ENCODE data around the gene LRRC3B.
"Not testable (repeated sequence)": the region's sequence is repeated elsewhere in the genome, so short reads cannot be mapped to it uniquely, and the experiment has no call there.

Gene LRRC3B, protein sequence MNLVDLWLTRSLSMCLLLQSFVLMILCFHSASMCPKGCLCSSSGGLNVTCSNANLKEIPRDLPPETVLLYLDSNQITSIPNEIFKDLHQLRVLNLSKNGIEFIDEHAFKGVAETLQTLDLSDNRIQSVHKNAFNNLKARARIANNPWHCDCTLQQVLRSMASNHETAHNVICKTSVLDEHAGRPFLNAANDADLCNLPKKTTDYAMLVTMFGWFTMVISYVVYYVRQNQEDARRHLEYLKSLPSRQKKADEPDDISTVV

DNA sequence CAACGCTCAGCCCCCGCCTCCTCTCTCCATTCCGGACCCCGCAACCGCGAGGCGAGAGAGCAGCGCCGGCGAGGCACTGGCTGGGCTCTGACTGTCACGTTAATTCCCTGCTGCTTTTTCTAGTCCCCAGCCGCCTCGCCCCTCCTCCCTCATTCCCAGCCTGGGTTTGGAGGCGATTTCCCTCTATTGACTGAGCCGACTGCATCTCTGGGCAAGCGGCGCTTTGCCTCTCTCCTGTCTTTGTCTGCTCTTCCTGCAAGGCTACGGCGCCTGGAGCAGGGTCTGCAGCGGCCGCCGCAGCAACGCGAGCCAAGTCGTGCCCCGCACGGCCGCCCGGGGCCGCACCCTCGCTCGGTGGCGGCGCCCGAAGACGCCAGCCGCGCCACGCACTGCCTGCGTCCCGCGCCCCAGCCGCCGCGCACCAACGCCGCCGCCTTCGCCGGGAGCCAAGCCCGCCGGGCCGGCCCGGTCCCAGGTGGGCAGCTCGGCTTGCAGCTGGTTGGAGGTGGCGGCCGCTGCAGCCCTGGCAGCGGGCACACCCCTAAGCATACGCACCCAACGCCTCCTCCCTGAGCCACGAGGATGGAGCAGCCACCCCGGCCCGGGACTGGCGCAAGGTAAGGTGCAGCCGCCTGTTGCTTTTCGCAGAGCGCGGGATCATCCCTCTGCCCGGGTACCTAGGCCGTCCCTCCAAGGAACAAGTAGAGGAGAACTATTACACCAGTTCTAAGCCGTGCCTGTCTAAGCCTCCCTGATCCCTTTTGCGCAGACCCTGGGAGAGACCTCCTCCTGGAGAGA, at the start of gene LRRC3B:
Gene LRRC3B, plus strand, starts transcription at position 152 of the 798 bp plus-strand sequence. CDS start 86,901 bp downstream, outside the sequence.
- DNase-seq: no peak

DNA sequence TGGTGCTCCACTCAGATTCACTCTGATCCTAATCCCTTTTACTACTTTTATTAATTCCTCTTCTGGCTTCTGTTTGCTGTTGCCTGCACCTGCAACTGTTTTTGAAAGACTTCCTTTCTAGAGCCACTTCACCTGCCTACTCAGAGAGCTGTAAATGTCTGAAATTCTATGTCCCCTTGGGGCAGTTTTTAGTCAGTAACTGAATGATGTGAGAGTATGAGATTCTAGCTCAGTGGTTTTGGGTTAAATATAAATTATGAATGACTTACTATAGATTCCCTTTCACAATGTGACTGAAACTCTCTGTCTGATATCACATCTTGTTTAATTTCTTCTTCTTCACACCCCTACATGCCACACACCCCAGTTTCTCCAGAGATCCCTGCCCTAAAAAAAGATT, 47.8 kb upstream of the LRRC3B start:
- DNase-seq: no peak

DNA sequence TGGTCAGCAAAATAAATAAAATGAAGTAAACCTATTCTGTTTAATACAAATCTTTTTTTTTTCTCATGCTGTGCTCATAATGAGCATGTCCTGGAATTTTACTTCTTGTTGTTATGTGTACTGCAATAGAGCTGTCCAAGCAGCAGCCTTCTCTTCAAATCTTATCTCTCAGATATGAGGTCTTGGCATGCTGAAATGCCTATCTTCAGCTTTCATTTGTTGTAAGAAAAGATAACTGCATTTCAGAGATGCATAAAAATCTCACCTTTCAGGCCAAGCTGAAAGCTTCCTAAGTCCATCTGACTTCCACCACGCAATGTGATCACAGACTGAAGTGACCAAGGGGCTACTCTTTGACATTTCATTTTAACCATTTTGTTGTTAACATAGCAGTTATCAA, 43.5 kb upstream of the LRRC3B start:
- no peak for DNase-seq

DNA sequence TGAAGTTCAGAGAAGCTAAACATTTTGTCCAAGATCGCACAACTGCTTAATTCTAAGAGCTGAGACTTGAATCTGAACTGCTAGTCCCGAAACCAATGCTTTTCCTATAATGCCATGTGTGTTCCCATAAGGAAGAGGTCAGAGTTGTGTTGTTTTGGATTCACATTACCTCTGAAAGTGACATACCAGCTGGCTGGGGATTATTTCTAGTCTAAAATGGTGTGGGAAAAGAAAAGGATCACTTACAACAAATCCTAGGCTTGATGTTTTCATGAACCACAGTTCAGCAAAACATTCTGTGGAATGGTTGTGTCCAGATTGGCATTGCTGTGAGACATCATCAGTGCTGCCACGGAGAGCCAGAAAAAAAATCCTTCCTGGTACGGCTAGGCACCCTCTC, 35.0 kb upstream of the LRRC3B start:
- no peak for DNase-seq

DNA sequence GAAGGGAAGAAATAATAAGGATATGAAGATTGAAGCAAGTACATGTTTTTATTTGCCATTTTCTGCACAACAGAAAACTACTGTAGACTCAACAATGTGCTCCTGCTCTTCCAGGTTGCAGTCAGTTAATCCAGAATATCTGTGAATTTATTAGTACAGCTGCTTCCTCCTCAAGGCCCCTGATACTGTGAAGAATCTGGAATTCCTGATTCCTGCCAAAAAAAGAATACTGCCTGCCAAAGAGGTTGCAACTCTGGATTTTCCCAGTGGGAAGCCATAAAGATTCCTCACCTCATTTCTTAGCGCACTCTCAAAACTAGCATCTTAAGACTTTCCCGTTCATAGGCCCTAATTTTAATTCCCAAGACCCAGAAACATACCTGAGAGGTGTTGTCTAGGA, 33.6 kb upstream of the LRRC3B start:
- DNase-seq: no peak

DNA sequence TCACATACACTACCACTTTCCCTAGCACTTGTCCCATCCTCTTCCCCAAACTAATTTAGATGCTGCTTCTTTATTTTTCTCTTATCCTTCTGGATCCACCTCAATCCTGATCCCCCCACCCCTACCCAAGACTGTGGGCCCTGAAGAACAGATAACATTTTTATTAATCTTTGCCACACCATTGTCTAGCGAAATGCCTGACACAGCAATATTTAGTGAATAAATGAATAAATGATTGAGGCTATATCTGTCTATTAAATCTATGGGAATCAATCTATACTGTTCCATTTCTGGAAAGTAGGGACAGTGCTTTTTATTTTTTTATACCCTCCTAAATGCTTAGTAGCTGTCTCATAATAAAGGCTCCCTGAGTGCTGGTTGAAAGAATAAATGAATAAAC, 32.9 kb upstream of the LRRC3B start:
- DNase-seq: no peak

DNA sequence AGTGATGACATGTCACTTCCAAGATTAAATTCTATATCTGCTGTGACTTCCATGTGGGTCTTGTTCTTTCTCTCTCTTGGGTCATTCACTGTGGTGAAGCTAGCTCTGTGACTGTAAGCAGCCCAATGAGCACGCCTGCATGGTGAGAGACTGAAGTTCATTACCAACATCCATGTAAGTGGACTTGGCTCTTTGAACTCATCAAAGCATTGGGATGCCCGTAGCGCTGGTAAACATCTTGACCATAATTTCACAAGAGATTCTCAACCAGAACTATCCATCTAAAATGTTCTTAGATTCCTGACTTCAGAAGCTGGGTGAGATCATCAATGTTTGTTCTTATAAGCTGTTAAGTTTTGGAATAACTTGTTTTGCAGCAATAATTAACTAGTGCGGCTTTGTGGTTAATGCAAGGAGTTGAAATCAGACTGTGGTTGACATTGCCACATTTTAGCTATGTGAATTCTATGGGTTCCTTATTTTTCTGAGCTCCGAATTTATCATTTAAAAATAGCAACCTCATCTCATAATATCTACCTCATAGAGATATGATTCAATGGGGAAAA, 31.6 kb upstream of the LRRC3B start:
- DNase-seq: no peak

DNA sequence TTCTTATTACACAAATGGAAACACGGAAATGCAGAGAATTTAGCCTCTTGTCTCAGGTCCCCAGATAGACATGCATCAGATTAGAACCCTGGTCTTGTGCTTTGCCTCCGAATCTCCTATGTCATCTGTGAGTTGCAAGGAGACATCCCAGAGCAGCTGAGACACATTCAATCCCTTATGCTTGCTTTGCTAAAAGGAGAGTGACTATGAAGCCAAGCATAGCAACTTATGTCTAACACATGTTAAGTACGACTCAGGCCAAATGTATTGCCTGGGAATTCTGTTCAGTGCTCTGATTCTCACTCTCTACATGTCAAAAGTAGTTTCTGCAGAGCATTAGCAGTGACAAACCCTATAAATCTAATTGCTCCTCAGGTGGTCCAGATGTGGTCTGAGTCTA, 30.6 kb upstream of the LRRC3B start:
- DNase-seq: no peak

DNA sequence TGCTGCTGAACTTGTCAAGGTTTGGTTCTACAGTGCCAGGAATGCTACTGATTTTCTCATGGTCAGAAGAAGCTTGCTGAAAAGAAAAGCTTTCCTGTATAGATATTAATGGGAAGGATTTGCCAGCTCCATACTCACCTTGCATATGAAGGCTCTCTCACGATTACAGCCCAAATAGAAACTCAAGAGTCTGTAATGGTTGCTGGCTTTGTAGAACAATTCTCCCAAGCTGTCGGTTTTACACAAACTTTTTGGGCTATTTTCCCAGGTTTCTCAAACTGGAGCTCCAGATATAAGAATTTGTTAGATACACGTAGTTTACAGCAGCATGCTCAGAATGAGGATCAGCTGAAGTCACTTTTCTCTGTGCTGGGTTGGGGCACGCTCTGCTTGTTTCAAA, 30.1 kb upstream of the LRRC3B start:
- DNase-seq: no peak

DNA sequence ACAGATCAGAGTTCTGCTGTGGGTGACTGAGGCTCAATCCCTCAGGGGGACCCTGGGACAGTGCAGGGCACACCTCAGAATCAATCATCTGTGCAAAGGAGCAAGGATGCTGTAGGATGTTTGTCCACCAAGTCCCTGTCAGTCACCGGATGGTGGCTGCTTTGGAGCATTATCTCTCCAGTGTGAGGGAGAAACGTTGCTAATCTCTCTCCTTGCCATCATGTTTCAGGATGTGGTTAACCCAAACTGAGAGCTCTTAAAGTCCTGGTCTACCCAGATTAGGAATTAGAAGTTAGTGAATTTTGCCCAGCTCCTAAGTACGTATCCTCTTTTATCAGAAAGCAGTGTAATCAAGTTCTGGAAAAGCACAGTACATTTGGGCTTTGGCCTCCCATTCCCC, 26.2 kb upstream of the LRRC3B start:
- DNase-seq: no peak

DNA sequence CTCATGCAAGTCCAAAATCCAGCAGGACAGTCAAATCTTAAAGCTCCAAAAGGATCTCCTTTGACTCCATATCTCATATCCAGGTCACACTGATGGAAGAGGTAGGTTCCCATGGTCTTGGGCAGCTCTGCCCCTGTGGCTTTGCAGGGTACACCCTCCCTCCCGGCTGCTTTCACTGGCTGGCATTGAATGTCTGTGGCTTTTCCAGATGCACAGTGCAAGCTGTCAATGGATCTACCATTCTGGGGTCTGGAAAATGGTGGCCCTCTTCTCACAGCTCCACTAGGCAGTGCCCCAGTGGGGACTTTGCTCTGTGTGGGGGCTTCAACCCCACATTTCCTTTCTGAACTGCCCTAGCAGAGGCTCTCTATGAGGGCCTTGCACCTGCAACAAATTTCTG, 19.3 kb upstream of the LRRC3B start:
- not testable (repeated sequence) for DNase-seq

DNA sequence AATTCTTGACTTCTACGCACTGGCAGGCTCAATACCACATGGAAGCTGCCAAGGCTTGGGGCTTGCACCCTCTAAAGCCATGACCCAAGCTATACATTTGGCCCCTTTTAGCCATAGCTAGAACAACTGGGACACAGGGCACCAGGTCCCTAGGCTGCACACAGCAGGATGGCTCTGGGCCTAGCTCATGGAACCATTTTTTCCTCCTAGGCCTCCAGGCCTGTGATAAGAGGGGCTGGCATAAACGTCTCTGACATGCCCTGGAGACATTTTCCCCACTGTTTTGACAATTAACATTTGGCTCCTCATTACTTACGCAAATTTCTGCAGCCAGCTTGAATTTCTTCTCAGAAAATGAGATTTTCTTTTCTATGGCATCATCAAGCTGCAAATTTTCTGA, 18.8 kb upstream of the LRRC3B start:
- not testable (repeated sequence) for DNase-seq

DNA sequence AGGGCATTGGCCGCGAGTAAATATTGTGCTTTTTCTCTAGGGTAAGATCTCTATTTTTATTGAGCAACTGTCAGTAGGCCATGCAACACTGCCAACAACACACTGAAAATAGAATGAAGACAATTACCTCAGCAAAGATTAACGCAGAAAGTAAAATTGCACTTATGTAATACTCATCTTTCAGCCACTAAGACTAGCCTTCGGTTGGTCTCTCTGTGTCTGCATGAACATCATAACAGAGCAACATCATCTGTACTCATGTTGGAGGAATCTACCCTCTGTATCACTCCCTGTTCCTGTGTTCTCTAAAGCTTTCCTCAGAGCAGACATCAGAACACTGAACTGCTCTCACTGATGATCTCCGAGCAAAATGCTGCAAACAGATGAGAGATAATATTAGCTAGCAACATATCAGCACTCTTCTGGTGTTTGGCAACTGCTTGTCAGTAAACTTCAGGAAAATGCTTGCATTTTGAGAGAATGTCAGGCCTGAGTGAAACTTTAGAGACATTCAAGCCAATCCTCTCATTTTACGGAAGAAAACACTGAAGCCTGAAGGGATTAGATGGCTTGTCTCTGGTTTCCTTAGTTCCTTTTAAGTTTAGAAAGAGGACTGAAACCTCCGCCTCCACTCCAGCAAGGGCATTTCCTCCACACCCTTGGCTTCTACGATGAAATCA, 8.4 kb upstream of the LRRC3B start:
- DNase-seq: no peak

DNA sequence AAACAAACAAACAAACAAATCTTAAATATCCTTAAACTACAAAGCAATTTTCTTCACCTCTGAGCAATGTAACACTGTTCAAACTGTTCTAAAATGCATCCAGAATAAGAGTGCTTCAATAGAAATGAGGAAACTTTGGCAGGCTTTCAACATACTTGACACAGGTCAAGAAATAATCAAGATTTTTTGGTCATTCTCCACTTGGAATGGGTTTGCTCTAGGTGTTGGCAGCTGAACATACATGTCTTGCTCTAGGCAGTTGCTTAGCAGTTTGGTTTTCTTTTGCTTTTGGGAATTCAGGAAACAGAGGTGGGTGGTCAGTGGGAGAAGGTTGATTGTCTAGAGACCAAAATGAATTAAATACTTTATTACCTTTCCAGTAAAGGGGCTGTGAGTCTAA, 1.4 kb upstream of the LRRC3B start:
- DNase-seq: no peak

DNA sequence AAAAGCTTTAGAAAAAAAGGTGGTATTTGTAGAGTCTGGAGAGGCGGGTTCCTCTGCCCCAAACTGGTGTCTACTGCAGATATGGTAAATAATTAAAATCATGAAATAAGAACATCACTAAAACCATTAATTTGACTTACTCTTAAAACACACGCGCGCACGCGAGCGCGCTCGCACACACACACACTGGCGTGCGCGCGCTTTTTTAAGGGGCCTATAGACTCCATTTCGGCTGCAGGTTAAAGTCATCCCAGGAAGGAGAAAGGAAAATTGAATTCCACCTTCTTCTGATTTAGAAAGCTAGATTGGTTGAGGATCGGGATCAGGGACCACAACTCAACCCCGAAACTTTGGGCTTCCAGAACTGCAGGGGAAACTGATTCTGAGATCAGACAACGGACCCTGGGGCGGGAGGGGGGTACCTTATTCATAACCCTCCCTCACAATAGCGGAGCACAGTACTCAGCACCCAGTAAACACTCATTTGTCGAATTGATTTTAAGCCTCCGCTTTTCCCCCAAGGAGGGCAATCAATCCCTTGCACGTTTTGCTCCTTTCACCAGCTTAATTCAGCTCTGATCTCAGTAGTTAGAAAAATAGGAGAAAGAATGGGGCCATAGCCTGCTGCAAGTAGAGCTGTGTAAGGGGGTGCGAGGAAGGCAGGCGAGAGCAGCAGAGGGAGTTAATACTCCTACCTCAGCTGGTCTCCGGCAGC, 509 bp upstream of the LRRC3B start:
- no peak for DNase-seq

DNA sequence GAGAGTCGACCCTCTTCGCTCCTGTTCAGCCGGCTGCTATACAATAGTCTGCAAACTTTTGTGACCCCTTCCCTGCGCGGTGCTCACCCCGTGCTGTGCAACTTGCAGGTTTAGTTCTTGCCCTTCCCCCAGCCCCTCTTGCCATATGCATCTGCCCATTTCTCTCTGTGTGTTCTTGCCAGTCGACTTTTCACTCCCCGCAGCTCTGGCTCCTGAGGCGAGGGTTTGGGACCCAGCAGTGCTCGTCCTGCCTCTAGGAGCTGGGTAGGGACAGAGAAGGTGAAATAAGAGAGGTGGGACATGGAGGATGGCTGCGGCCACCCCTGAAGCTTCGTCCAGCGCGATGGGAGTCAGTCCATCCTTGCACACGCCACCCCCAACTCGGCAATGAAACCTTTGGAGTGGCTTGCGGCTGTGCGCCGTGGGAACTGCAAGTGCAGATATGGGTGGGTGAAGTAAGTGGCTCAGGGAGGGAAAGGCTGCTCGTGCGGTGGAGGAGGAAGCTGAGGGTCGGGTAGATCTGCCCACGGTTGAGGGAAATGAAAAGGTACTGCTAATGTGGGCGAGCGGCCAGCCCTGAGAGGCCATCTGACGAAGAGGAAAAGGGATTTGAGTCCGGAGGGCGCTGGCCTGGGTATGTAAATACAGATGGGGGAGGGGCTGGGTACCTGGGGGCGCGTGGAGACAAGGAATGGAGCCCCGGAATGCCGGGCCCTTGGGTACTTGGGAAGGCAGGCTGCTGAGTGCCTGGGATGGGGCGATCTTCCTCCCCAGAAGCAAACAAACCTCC, 1.0 kb downstream of the LRRC3B start:
- no peak for DNase-seq

DNA sequence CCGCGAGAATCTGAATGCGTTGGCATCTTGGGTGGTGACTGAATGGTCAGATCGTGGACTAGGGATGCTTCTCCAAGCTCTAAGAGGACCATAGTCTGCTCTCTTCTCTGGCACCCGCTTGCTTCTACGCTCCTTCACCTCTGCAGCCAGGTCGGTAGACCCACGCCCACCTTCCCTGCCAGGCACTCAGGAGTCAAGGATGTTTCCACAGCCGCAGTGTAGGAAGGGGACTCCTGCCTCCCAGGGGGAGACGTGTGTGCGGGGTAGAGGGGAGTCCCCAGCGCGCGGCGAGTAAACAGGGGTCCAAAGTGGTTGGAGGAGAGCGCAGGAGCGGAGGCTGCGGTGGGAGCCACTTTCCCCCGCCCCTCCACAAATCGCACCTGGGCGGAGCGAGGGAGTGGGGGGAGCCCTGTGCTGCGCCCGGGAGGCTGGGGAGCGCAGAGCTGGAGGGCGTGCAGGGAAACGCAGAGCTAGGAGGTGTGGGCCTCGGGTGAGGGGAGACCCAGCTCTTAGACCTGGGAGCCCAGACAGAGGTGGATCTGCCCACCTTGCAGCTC, 1.7 kb downstream of the LRRC3B start:
- no peak for DNase-seq

DNA sequence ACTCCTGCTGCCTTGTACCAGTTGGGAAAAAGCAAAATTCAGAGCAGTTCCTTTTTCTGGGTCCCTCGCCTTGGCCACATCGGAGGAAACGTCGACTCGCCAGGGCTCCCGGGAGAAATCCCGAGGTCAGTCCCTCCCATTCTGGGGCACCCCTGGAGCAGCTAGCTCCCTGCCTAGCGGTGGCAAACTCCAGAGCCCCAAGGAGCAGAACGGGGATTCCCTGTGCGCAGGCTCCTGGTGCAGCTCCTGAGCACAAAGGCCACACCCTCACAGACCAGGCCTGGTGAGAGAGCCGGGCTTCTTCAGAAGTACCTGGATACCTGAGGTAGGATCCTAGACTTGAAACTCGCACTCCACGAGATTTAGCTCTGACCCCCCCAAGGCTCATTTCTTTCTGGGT, 2.6 kb downstream of the LRRC3B start:
- no peak for DNase-seq

DNA sequence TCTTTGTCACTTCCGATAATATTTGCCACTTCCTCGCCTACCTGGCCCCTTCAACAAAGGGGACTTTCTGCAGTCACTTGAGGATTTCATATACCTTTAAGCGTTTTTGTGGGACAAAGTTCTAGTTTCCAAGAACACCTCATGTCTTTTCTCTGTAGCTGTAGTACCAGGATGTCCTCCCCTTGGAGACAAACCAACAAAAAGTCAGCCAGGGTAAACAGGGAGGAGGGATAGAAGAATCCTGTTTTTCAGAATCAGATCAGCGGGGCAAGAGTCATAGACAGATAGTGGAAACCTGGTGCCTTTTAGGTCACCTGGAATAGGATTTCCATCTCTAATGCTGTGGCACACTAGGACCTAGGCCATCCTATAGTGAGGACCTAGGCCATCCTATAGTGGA, 4.5 kb downstream of the LRRC3B start:
- DNase-seq: no peak

DNA sequence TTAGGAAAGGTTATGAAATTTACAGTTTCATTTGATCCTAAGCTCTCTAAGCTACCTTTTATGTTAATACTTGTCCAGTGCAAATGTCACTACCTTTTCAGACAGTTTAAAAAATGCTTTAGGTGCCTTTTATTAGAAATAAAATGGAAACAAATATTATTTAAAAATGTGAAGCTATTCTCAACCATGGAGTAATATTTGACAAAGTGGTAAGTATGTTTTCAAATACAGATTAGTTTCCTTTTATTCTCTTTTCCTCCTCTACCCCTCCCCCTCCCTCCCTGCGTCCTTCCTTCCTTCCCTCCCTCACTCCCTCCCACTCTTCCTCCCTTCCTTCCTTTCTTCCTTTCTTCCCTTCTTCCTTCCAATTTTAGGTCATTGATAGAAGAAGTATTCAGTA, 6.3 kb downstream of the LRRC3B start:
- DNase-seq: no peak

DNA sequence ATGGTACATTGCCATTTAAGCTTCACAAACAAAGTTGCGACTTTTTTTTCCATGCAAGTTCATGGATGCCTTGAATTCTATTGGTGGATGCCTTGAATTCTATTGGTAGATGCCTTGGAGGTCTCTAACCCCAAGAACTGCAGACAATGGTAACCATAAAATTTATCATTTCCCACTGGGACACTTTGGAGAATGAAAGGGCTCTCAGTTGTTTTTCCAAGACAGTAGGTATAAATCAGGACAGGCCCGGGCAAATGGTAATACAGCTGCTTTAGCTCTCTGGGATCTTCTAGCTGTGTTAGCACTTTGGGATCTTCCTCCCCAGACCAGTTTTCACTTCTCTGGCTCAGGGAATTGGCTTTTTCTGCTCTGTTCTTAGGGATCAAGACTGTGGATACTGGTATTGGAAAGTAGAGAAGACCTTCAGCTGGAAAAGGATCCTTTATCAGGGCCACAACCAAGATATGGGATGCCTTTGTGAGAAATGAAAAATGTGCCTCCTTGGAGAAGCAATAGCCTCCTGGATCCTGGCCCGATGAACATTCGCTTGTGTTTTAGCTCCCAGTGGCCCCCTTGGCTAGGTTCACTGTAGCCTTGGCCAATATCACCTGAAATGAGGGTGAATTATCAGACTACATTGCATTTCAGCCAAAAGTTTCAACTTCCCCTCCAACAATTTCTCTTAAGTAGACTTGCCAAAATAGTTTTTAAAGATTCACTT, 8.3 kb downstream of the LRRC3B start:
- no peak for DNase-seq
